ENCODE data around the gene MYH8. TPM values are rescaled to one million over a fixed set of nuclear protein-coding genes. Genes with fewer than 3 reads are reported as not detected.

The MYH8 gene
- total RNA-seq, 1 donor from 2014 or later = not detected

DNA sequence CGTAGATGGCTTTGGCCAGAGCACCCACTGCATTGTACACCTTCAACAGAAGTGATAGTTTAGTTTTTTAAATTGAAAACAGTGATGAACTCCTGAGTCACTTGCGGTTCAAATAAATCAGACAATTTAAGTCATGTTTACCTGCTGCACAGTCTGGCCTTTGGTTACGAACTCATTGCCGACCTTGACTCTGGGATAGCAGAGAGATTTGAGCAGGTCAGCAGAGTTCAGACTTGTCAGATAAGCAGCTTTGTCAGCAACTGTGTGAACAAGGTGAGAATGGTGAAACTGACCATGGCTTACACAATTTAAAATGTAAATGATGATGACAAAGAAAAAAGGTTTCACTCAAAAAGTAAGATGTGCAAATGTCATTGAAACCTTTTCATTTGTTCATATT lies 38.3 kb upstream of the MYH8 start:
- no peaks in the 10 kb centered on the region for H3K36me3 Mint-ChIP-seq
- Histone ChIP-seq H4K20me1 (ENCODE audit: low read depth) (no peaks in the 10 kb centered on the region), H3K79me2 (ENCODE audit: low read depth) (no peaks in the 10 kb centered on the region), H3K9me3 (ENCODE audit: low read depth) (no peaks in the 10 kb centered on the region), H3K4me1 (no peaks in the 10 kb centered on the region), H3K27ac (no peak overlapping the region), H3K36me3 (no peaks in the 10 kb centered on the region), H3K27me3 (no peaks in the 10 kb centered on the region), H3K9ac (no peak overlapping the region), H3F3A (ENCODE audit: low read depth) (no peaks in the 10 kb centered on the region), H3K4me2 (no peak overlapping the region), H2AFZ (replicated peaks) (no peak overlapping the region), H3K4me3 (no peak overlapping the region)
- H3K4me3 Mint-ChIP-seq = no peak overlapping the region
- no peaks in the 10 kb centered on the region for H3K9me3 Mint-ChIP-seq
- TF ChIP-seq, protein P1, sequence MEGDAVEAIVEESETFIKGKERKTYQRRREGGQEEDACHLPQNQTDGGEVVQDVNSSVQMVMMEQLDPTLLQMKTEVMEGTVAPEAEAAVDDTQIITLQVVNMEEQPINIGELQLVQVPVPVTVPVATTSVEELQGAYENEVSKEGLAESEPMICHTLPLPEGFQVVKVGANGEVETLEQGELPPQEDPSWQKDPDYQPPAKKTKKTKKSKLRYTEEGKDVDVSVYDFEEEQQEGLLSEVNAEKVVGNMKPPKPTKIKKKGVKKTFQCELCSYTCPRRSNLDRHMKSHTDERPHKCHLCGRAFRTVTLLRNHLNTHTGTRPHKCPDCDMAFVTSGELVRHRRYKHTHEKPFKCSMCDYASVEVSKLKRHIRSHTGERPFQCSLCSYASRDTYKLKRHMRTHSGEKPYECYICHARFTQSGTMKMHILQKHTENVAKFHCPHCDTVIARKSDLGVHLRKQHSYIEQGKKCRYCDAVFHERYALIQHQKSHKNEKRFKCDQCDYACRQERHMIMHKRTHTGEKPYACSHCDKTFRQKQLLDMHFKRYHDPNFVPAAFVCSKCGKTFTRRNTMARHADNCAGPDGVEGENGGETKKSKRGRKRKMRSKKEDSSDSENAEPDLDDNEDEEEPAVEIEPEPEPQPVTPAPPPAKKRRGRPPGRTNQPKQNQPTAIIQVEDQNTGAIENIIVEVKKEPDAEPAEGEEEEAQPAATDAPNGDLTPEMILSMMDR (IDR thresholded peaks at IDR 0.05) = no peak
- TF ChIP-seq EZH2phosphoT487 (IDR thresholded peaks at IDR 0.05) = no peak
- TF ChIP-seq EZH2 (IDR thresholded peaks at IDR 0.05) = no peak
- no peaks in the 10 kb centered on the region for H3K4me1 Mint-ChIP-seq
- no peak for DNase-seq (ENCODE audit: low spot score)
- no peaks in the 10 kb centered on the region for H3K27me3 Mint-ChIP-seq (ENCODE audit: insufficient read depth, low read depth)
- no peak overlapping the region for H3K27ac Mint-ChIP-seq

DNA sequence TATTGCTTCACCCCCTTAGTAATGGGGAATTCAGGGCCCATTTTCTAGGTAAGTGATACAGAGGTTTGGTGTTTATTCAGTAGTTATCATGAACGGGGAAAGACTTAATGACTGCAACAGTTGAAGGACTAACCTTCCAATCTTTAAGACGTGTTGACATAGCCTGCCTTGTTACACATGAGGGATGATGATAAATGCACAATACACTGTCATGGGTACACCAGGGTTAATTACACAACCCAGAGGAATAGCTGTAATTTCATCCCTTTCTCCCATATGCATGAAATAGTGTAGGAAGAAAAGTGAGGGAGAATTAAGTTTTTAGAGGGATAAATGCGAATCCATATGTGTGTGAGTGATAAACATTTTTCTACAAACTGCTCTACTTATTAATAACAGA lies 37.0 kb upstream of the MYH8 start:
- no peaks in the 10 kb centered on the region for H3K4me1 Mint-ChIP-seq
- H3K36me3 Mint-ChIP-seq = no peaks in the 10 kb centered on the region
- Histone ChIP-seq H3K4me1 (no peaks in the 10 kb centered on the region), H3K27ac (no peak overlapping the region), H3K4me2 (no peak overlapping the region), H3K4me3 (no peak overlapping the region), H4K20me1 (ENCODE audit: low read depth) (no peaks in the 10 kb centered on the region), H3K9ac (no peak overlapping the region), H3K9me3 (ENCODE audit: low read depth) (no peaks in the 10 kb centered on the region), H3K79me2 (ENCODE audit: low read depth) (no peaks in the 10 kb centered on the region), H3K36me3 (no peaks in the 10 kb centered on the region), H3K27me3 (no peaks in the 10 kb centered on the region), H3F3A (ENCODE audit: low read depth) (no peaks in the 10 kb centered on the region), H2AFZ (replicated peaks) (no peak overlapping the region)
- H3K27me3 Mint-ChIP-seq (ENCODE audit: insufficient read depth, low read depth) = no peaks in the 10 kb centered on the region
- DNase-seq (ENCODE audit: low spot score) = no peak
- H3K27ac Mint-ChIP-seq = no peak overlapping the region
- H3K9me3 Mint-ChIP-seq = no peaks in the 10 kb centered on the region
- TF ChIP-seq, protein P1 (IDR thresholded peaks at IDR 0.05) = no peak
- TF ChIP-seq EZH2phosphoT487 (IDR thresholded peaks at IDR 0.05) (no peak), EZH2 (IDR thresholded peaks at IDR 0.05) (no peak)
- no peak overlapping the region for H3K4me3 Mint-ChIP-seq

DNA sequence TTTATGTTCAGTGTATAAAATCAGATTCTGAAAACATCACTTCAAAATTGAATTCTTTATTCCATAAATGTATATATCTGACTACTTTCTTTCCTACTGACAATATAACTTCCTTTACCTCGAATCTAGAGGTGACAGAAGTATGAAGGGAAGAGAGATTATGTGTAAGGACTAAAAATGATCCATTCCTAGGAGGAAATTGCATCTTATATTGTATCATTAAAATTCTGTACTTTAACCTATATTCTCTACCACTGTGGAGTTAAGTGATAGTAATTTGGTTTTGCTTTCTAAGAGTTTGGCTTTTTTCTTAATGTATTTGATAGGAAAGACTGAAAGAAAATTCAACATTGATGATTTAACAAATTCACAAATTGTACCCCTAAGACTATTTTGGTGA lies 36.2 kb upstream of the MYH8 start:
- Histone ChIP-seq H3K4me1 (no peaks in the 10 kb centered on the region), H3K4me2 (no peak overlapping the region), H4K20me1 (ENCODE audit: low read depth) (no peaks in the 10 kb centered on the region), H2AFZ (replicated peaks) (no peak overlapping the region), H3K27ac (no peak overlapping the region), H3K9ac (no peak overlapping the region), H3K4me3 (no peak overlapping the region), H3K79me2 (ENCODE audit: low read depth) (no peaks in the 10 kb centered on the region), H3K27me3 (no peaks in the 10 kb centered on the region), H3K9me3 (ENCODE audit: low read depth) (no peaks in the 10 kb centered on the region), H3K36me3 (no peaks in the 10 kb centered on the region), H3F3A (ENCODE audit: low read depth) (no peaks in the 10 kb centered on the region)
- no peaks in the 10 kb centered on the region for H3K36me3 Mint-ChIP-seq
- H3K27ac Mint-ChIP-seq = no peak overlapping the region
- H3K4me3 Mint-ChIP-seq = no peak overlapping the region
- no peaks in the 10 kb centered on the region for H3K27me3 Mint-ChIP-seq (ENCODE audit: insufficient read depth, low read depth)
- no peaks in the 10 kb centered on the region for H3K9me3 Mint-ChIP-seq
- TF ChIP-seq EZH2phosphoT487 (IDR thresholded peaks at IDR 0.05) (no peak), EZH2 (IDR thresholded peaks at IDR 0.05) (no peak)
- TF ChIP-seq, protein P1 (IDR thresholded peaks at IDR 0.05) = no peak
- H3K4me1 Mint-ChIP-seq = no peaks in the 10 kb centered on the region
- no peak for DNase-seq (ENCODE audit: low spot score)
